Right ventricle myocardium inferior (tissue), 1 donor: ENCODE measurements around the gene EML5. TPM values are rescaled to one million over a fixed set of nuclear protein-coding genes. Genes with fewer than 3 reads are reported as not detected.

Experiments
- ATAC-seq: fragments of 200-7000 bp; cut with Tn5 transposase; one replicate; pipeline ENCODE4 v1.9.1; 2020; ENCODE audit warnings: mild to moderate bottlenecking, moderate library complexity
- DNase-seq: peaks from one replicate; pipeline ENCODE4 v3.0.0; 2021; ENCODE audit errors: missing footprints
- intact Hi-C: fragments of 100-400 bp; cut with DNase I; formaldehyde crosslinking; loops from one replicate; pipeline ENCODE4 v1.11.0; 2022
- total RNA-seq: library from RNA; stranded (reverse); fragmentation: NEBNext Ultra II Directional; extraction: Animal tissue kit (Norgen Biotek cat#: 25700); gene quantifications from one replicate; pipeline ENCODE4 v1.2.1, GENCODE V29; 2021
- donor health status: DM: no; HTN: yes; CAD: no; lungs with severe emphysema.

The EML5 gene
- total RNA-seq, 1 donor from 2014 or later = 0.27 TPM

- no peak for ATAC-seq
- intact Hi-C loops = no loop called here
- DNase-seq = no peak
Measured at GRCh38 chr14:88631091-88631490, 161.7 kb downstream of the EML5 start.

GRCh38 chr14:88630565-88630964, 162.2 kb downstream of the EML5 start:
- ATAC-seq (no peak), DNase-seq (no peak)
- intact Hi-C loops = no loop called here

GRCh38 chr14:88628462-88628861, 164.3 kb downstream of the EML5 start:
- intact Hi-C loops = no loop called here
- ATAC-seq (no peak), DNase-seq (no peak)

GRCh38 chr14:88628033-88628432, 164.7 kb downstream of the EML5 start:
- ATAC-seq (no peak), DNase-seq (no peak)
- intact Hi-C loops = no loop called here

GRCh38 chr14:88625671-88626070, 167.1 kb downstream of the EML5 start:
- ATAC-seq (no peak), DNase-seq (peak; percentile 37)
- intact Hi-C loops = no loop called here

GRCh38 chr14:88621100-88621499, 171.7 kb downstream of the EML5 start:
- no peak for ATAC-seq
- no peak for DNase-seq
- intact Hi-C loops = no loop called here

GRCh38 chr14:88618476-88618875, 174.3 kb downstream of the EML5 start:
- DNase-seq = no peak
- no peak for ATAC-seq
- intact Hi-C loops = no loop called here

GRCh38 chr14:88617479-88617878, 175.3 kb downstream of the EML5 start:
- intact Hi-C loops = no loop called here
- no peak for DNase-seq
- ATAC-seq = no peak

- no peak for ATAC-seq
- DNase-seq = no peak
- intact Hi-C loops = no loop called here
Measured at GRCh38 chr14:88616697-88617096, 176.1 kb downstream of the EML5 start.

GRCh38 chr14:88614218-88614907, 178.4 kb downstream of the EML5 start:
- ATAC-seq (no peak), DNase-seq (no peak)
- intact Hi-C loops = no loop called here

- DNase-seq (no peak), ATAC-seq (peak; percentile 16)
- intact Hi-C loops = no loop called here
Measured at GRCh38 chr14:88613552-88614010, 179.2 kb downstream of the EML5 start.

GRCh38 chr14:88612981-88613380, 179.8 kb downstream of the EML5 start:
- ATAC-seq (no peak), DNase-seq (no peak)
- intact Hi-C loops = no loop called here

GRCh38 chr14:88611878-88612277, 180.9 kb downstream of the EML5 start:
- ATAC-seq (no peak), DNase-seq (no peak)
- intact Hi-C loops = no loop called here

- no peak for DNase-seq
- intact Hi-C loops = no loop called here
- no peak for ATAC-seq
Measured at GRCh38 chr14:88607829-88608228, 184.9 kb downstream of the EML5 start.

- DNase-seq = no peak
- intact Hi-C loops = no loop called here
- ATAC-seq = no peak
Measured at GRCh38 chr14:88605594-88605993, 187.2 kb downstream of the EML5 start.

- intact Hi-C loops = no loop called here
- ATAC-seq (no peak), DNase-seq (no peak)
Measured at GRCh38 chr14:88604212-88604611, 188.5 kb downstream of the EML5 start.

- intact Hi-C loops = no loop called here
- DNase-seq (no peak), ATAC-seq (no peak)
Measured at GRCh38 chr14:88599761-88600439, 192.9 kb downstream of the EML5 start.

- intact Hi-C loops = no loop called here
- DNase-seq = no peak
- ATAC-seq = no peak
Measured at GRCh38 chr14:88599326-88599725, 193.4 kb downstream of the EML5 start.

- intact Hi-C loops = no loop called here
- DNase-seq (no peak), ATAC-seq (no peak)
Measured at GRCh38 chr14:88598097-88598675, 194.6 kb downstream of the EML5 start.

- intact Hi-C loops = no loop called here
- DNase-seq (no peak), ATAC-seq (no peak)
Measured at GRCh38 chr14:88597601-88598000, 195.2 kb downstream of the EML5 start.
